DND-41 (cell line): ENCODE results near the gene SOX12.
"Not testable (repeated sequence)": the region's sequence is repeated elsewhere in the genome, so short reads cannot be mapped to it uniquely, and the experiment has no call there.

Experiments used
- ATAC-seq: fragments of 200-7000 bp; cut with Tn5 transposase; 3 replicates; pipeline ENCODE4 v1.9.1; 2021; ENCODE audit warnings: low read depth; ENCODE audit not compliant: insufficient read depth
- DNase-seq: peaks from one replicate; pipeline ENCODE4 v3.0.0-alpha.2; 2020
- H2AFZ ChIP-seq: 2 replicates; pipeline ENCODE4 v1.6.0; 2012; ENCODE audit warnings: low read depth, low read length
- H3K27ac ChIP-seq: 2 replicates; pipeline ENCODE4 v1.5.1; 2012; ENCODE audit warnings: low read length, inconsistent platforms
- H3K27me3 ChIP-seq: fragments of 200-600 bp; sonication (generic); 2 replicates; pipeline ENCODE4 v1.6.0; 2012; ENCODE audit warnings: low read length, mild to moderate bottlenecking, inconsistent platforms; ENCODE audit not compliant: insufficient read depth, poor library complexity
- H3K36me3 ChIP-seq: 2 replicates; pipeline ENCODE4 v1.5.1; 2012; ENCODE audit warnings: low read length, inconsistent platforms; ENCODE audit not compliant: insufficient read depth
- H3K4me1 ChIP-seq: 2 replicates; pipeline ENCODE4 v1.5.1; 2012; ENCODE audit warnings: mild to moderate bottlenecking, low read length; ENCODE audit not compliant: insufficient read depth
- H3K4me2 ChIP-seq: 2 replicates; pipeline ENCODE4 v1.6.0; 2012; ENCODE audit warnings: mild to moderate bottlenecking, moderate library complexity, low read length, inconsistent platforms; ENCODE audit not compliant: insufficient read depth
- H3K4me3 ChIP-seq, 2 experiments: fragments of 200-600 bp in 1 of 2; shearing (Covaris generic) in 1 of 2; 2 replicates each; pipeline ENCODE4 v1.5.1; 2012 to 2016; ENCODE audit warnings: inconsistent platforms in 2 of 2, low read length in 2 of 2, mild to moderate bottlenecking in 2 of 2, low read depth in 1 of 2, moderate library complexity in 1 of 2
- H3K79me2 ChIP-seq: 2 replicates; pipeline ENCODE4 v1.6.0; 2012; ENCODE audit warnings: low read length, inconsistent platforms; ENCODE audit not compliant: insufficient read depth
- H3K9ac ChIP-seq: 2 replicates; pipeline ENCODE4 v1.6.0; 2012; ENCODE audit warnings: low read depth, mild to moderate bottlenecking, inconsistent platforms, low read length, moderate library complexity
- H3K9me3 ChIP-seq: 2 replicates; pipeline ENCODE4 v1.5.1; 2012; ENCODE audit warnings: low read length, moderate library complexity, mild to moderate bottlenecking, inconsistent platforms; ENCODE audit not compliant: insufficient read depth, severe bottlenecking
- H4K20me1 ChIP-seq: 2 replicates; pipeline ENCODE4 v1.6.0; 2012; ENCODE audit warnings: low read length; ENCODE audit not compliant: insufficient read depth
- CTCF ChIP-seq: IDR thresholded peaks from 2 replicates; pipeline ENCODE4 v1.5.1; 2012; ENCODE audit warnings: borderline replicate concordance, low read length, moderate library complexity, mild to moderate bottlenecking; ENCODE audit not compliant: poor library complexity, severe bottlenecking; ENCODE audit errors: extremely low read depth
- EZH2 ChIP-seq: IDR thresholded peaks from 3 replicates; pipeline ENCODE4 v1.6.1; 2012; ENCODE audit warnings: borderline replicate concordance, low read depth, mild to moderate bottlenecking, moderate library complexity, low read length, inconsistent platforms; ENCODE audit not compliant: severe bottlenecking

SOX12 gene

GRCh38 chr20:370977-371754, 45.8 kb downstream of the SOX12 start:
- H3K79me2 ChIP-seq, result no peaks in the 10 kb centered on the region
- no peaks in the 10 kb centered on the region for H4K20me1 ChIP-seq
- H3K4me2 ChIP-seq, result no peak overlapping the region
- peaks cover 11% of the 10 kb centered on the region for H3K4me1 ChIP-seq
- DNase-seq, result no peak
- H3K27me3 ChIP-seq, result no peaks in the 10 kb centered on the region
- TF ChIP-seq CTCF (no peak), EZH2 (no peak)
- ATAC-seq, result no peak
- no peaks in the 10 kb centered on the region for H3K36me3 ChIP-seq
- H3K4me3 ChIP-seq, result no peak overlapping the region
- peak overlapping the region; percentile 37; the same call in 1 of the 2 replicates for H3K27ac ChIP-seq
- H2AFZ ChIP-seq, result no peak overlapping the region
- H3K9ac ChIP-seq, result no peak overlapping the region
- H3K9me3 ChIP-seq, result no peaks in the 10 kb centered on the region

GRCh38 chr20:371755-372542, 46.6 kb downstream of the SOX12 start:
- Histone ChIP-seq H3K4me2 (no peak overlapping the region), H4K20me1 (no peaks in the 10 kb centered on the region), H3K36me3 (no peaks in the 10 kb centered on the region), H3K4me1 (peaks cover 8% of the 10 kb centered on the region), H3K9me3 (no peaks in the 10 kb centered on the region), H3K27me3 (no peaks in the 10 kb centered on the region), H3K27ac (peak overlapping the region; percentile 37; the same call in 1 of the 2 replicates), H3K4me3 (no peak overlapping the region), H2AFZ (no peak overlapping the region), H3K9ac (no peak overlapping the region), H3K79me2 (no peaks in the 10 kb centered on the region)
- peak; percentile 30 for DNase-seq
- ATAC-seq, result 0 out of 3 replicates have a peak, but pooled peaks have one; percentile 28
- TF ChIP-seq CTCF, result no peak
- TF ChIP-seq EZH2, result no peak

- DNase-seq, result peak; percentile 32
- H3K4me2 ChIP-seq, H2AFZ ChIP-seq, H3K4me3 ChIP-seq, H3K9ac ChIP-seq, H3K79me2 ChIP-seq, H3K36me3 ChIP-seq, H3K9me3 ChIP-seq, H3K27me3 ChIP-seq, H3K4me1 ChIP-seq, H4K20me1 ChIP-seq: not testable (repeated sequence)
- H3K27ac ChIP-seq, result peak overlapping the region; percentile 1; the same call in 1 of the 2 replicates
- peak; percentile 67 for ATAC-seq
These were observed 47.3 kb downstream of the SOX12 start for GRCh38 chr20:372543-373082.
